HL-60/S4 treated with retinoic acid at 250 ng/mL for 4 days and 3 days (cell line): ENCODE data around the gene THADA.

Source experiments
- in situ Hi-C: fragments of 300-500 bp; cut with MboI; formaldehyde crosslinking; loops from 2 replicates; pipeline ENCODE4 v1.7.0; 2022; ENCODE audit warnings: low sequenced_read_pairs

THADA gene

GRCh38 chr2:43265001-43265400 lies 330.8 kb downstream of the THADA start:
- in situ Hi-C loops, result no loop called here

- in situ Hi-C loops, result no loop called here
Observed at GRCh38 chr2:43262951-43263350, 332.9 kb downstream of the THADA start.

- in situ Hi-C loops, result no loop called here
Observed at GRCh38 chr2:43262239-43262638, 333.6 kb downstream of the THADA start.

- in situ Hi-C loops, result no loop called here
Observed at GRCh38 chr2:43259512-43259911, 336.3 kb downstream of the THADA start.

GRCh38 chr2:43258547-43259156 lies 337.2 kb downstream of the THADA start:
- in situ Hi-C loops, result no loop called here

- in situ Hi-C loops, result no loop called here
Observed at GRCh38 chr2:43255296-43255910, 340.4 kb downstream of the THADA start.

- in situ Hi-C loops, result no loop called here
Observed at GRCh38 chr2:43254331-43254730, 341.5 kb downstream of the THADA start.

- in situ Hi-C loops, result no loop called here
Observed at GRCh38 chr2:43251171-43251731, 344.6 kb downstream of the THADA start.

- in situ Hi-C loops, result no loop called here
Observed at GRCh38 chr2:43250015-43250414, 345.8 kb downstream of the THADA start.

- in situ Hi-C loops, result no loop called here
Observed at GRCh38 chr2:43248621-43249020, 347.2 kb downstream of the THADA start.

GRCh38 chr2:43246641-43247040 lies 349.2 kb downstream of the THADA start:
- in situ Hi-C loops, result no loop called here

- in situ Hi-C loops, result no loop called here
Observed at GRCh38 chr2:43241558-43241957, 354.3 kb downstream of the THADA start.

GRCh38 chr2:43240766-43241150 lies 355.1 kb downstream of the THADA start:
- in situ Hi-C loops, result no loop called here

- in situ Hi-C loops, result no loop called here
Observed at GRCh38 chr2:43239981-43240765, 355.7 kb downstream of the THADA start.

- in situ Hi-C loops, result no loop called here
Observed at GRCh38 chr2:43238813-43239212, 357.0 kb downstream of the THADA start.

- in situ Hi-C loops, result no loop called here
Observed at GRCh38 chr2:43238176-43238575, 357.7 kb downstream of the THADA start.

- in situ Hi-C loops, result no loop called here
Observed at GRCh38 chr2:43233218-43234212, 362.3 kb downstream of the THADA start.

GRCh38 chr2:43230951-43231827 lies 364.6 kb downstream of the THADA start:
- in situ Hi-C loops, result no loop called here

- in situ Hi-C loops, result no loop called here
Observed at GRCh38 chr2:43230351-43230885, 365.4 kb downstream of the THADA start.
